CD4-positive, CD25-positive, alpha-beta regulatory T cell (primary cell): Measurements from ENCODE around the gene ETV6. TPM values are rescaled to one million over a fixed set of nuclear protein-coding genes. Genes with fewer than 3 reads are reported as not detected.

Source experiments
- ATAC-seq, 2 donors: fragments of 150-1000 bp; cut with Tn5 transposase; one replicate each; pipeline ENCODE4 v1.10.0; 2021; ENCODE audit warnings: low read depth in 2 of 2, moderate number of reproducible peaks in 2 of 2, moderate library complexity in 1 of 2
- DNase-seq, 3 donors: peaks; one replicate each; pipeline versions ENCODE4 v3.0.0 to v3.0.0-alpha.2; 2012 to 2022; ENCODE audit warnings: mixed read lengths in 1 of 3
- H3K27ac ChIP-seq: one replicate; pipeline ENCODE4 v1.7.0; 2013; ENCODE audit warnings: mild to moderate bottlenecking, low read length; ENCODE audit not compliant: insufficient read depth, poor library complexity, severe bottlenecking
- H3K27me3 ChIP-seq: one replicate; pipeline ENCODE4 v1.7.0; 2013; ENCODE audit warnings: low read length; ENCODE audit not compliant: control insufficient read depth, insufficient read depth
- H3K36me3 ChIP-seq: one replicate; pipeline ENCODE4 v1.7.0; 2013; ENCODE audit warnings: mild to moderate bottlenecking, low read length, moderate library complexity; ENCODE audit not compliant: control insufficient read depth, insufficient read depth
- H3K4me1 ChIP-seq: 2 replicates; pipeline ENCODE4 v1.7.0; 2013; ENCODE audit warnings: mild to moderate bottlenecking, low read length; ENCODE audit not compliant: insufficient read depth, control insufficient read depth, poor library complexity, severe bottlenecking
- H3K4me3 ChIP-seq: one replicate; pipeline ENCODE4 v1.7.0; 2013; ENCODE audit warnings: low read depth, mild to moderate bottlenecking, low read length, moderate library complexity
- H3K9me3 ChIP-seq, 2 experiments: 1 replicate in 1 of 2; 2 replicates in 1 of 2; pipeline ENCODE4 v1.7.0; 2013; ENCODE audit warnings: low read length in 2 of 2, mild to moderate bottlenecking in 1 of 2, moderate library complexity in 1 of 2; ENCODE audit not compliant: control insufficient read depth in 2 of 2
- H3K27ac Mint-ChIP-seq, 3 donors: one replicate each; pipeline ENCODE4 v1.8.0; 2020 to 2022; ENCODE audit warnings: mild to moderate bottlenecking in 3 of 3, mixed read lengths in 3 of 3, moderate library complexity in 2 of 3
- H3K27me3 Mint-ChIP-seq: one replicate; pipeline ENCODE4 v1.8.0; 2022; ENCODE audit warnings: mild to moderate bottlenecking, mixed read lengths
- H3K36me3 Mint-ChIP-seq: one replicate; pipeline ENCODE4 v1.8.0; 2020; ENCODE audit warnings: mixed read lengths
- H3K4me1 Mint-ChIP-seq, 4 donors: one replicate each; pipeline ENCODE4 v1.8.0; 2020 to 2022; ENCODE audit warnings: mixed read lengths in 4 of 4, mild to moderate bottlenecking in 1 of 4
- H3K4me3 Mint-ChIP-seq, 4 donors: one replicate each; pipeline ENCODE4 v1.8.0; 2020 to 2022; ENCODE audit warnings: mild to moderate bottlenecking in 4 of 4, mixed read lengths in 4 of 4, moderate library complexity in 3 of 4
- H3K9me3 Mint-ChIP-seq, 7 donors: one replicate each; pipeline ENCODE4 v1.8.0; 2020 to 2022; ENCODE audit warnings: mixed read lengths in 7 of 7, mild to moderate bottlenecking in 3 of 7, moderate library complexity in 2 of 7
- polyA plus RNA-seq, 4 donors: library from polyadenylated mRNA; unstranded; fragments of 300-500 nt; fragmentation: Illumina TruSeq; gene quantifications; one replicate each; pipeline ENCODE4 v1.2.3, GENCODE V29; 2021
- total RNA-seq: library from RNA; stranded (reverse); gene quantifications from one replicate; pipeline ENCODE4 v1.2.3, GENCODE V29; 2022

ETV6 gene
- total and polyA plus RNA-seq, 5 donors from 2014 or later = 2.5 to 62.5 (median 4.1) TPM

GRCh38 chr12:11922361-11922760 lies 272.9 kb downstream of the ETV6 start:
- DNase-seq = no peak
- peaks cover 6% of the 10 kb centered on the region for H3K27me3 ChIP-seq
- H3K9me3 Mint-ChIP-seq = peaks cover 0 to 1% (median 0%) of the 10 kb centered on the region in 7 donors
- peaks cover 0 to 2% (median 0%) of the 10 kb centered on the region in 4 donors for H3K4me1 Mint-ChIP-seq
- no peak overlapping the region for H3K4me3 ChIP-seq
- no peaks in the 10 kb centered on the region for H3K9me3 ChIP-seq
- H3K27ac Mint-ChIP-seq = no peak overlapping the region
- H3K36me3 ChIP-seq = no peaks in the 10 kb centered on the region
- no peak overlapping the region for H3K27ac ChIP-seq
- no peak for ATAC-seq
- peaks cover 15% of the 10 kb centered on the region for H3K27me3 Mint-ChIP-seq
- no peaks in the 10 kb centered on the region for H3K36me3 Mint-ChIP-seq
- no peak overlapping the region for H3K4me3 Mint-ChIP-seq
- H3K4me1 ChIP-seq = no peaks in the 10 kb centered on the region

- Histone ChIP-seq H3K9me3 (no peaks in the 10 kb centered on the region), H3K27ac (no peak overlapping the region), H3K4me3 (no peak overlapping the region), H3K27me3 (peaks cover 6% of the 10 kb centered on the region), H3K36me3 (no peaks in the 10 kb centered on the region), H3K4me1 (no peaks in the 10 kb centered on the region)
- no peaks in the 10 kb centered on the region for H3K4me1 Mint-ChIP-seq
- DNase-seq = no peak
- no peaks in the 10 kb centered on the region for H3K36me3 Mint-ChIP-seq
- H3K4me3 Mint-ChIP-seq = no peak overlapping the region
- H3K27ac Mint-ChIP-seq = no peak overlapping the region
- no peak for ATAC-seq
- H3K27me3 Mint-ChIP-seq = peaks cover 11% of the 10 kb centered on the region
- peaks cover 0 to 2% (median 0%) of the 10 kb centered on the region in 7 donors for H3K9me3 Mint-ChIP-seq
Measured at GRCh38 chr12:11923067-11923466, 273.6 kb downstream of the ETV6 start.

- no peaks in the 10 kb centered on the region for H3K4me1 Mint-ChIP-seq
- Histone ChIP-seq H3K4me3 (no peak overlapping the region), H3K4me1 (no peaks in the 10 kb centered on the region), H3K27ac (no peak overlapping the region), H3K27me3 (peaks cover 3% of the 10 kb centered on the region), H3K36me3 (no peaks in the 10 kb centered on the region), H3K9me3 (no peaks in the 10 kb centered on the region)
- DNase-seq (no peak), ATAC-seq (no peak)
- H3K9me3 Mint-ChIP-seq = peaks cover 0 to 2% (median 0%) of the 10 kb centered on the region in 7 donors
- no peak overlapping the region for H3K27ac Mint-ChIP-seq
- no peak overlapping the region for H3K4me3 Mint-ChIP-seq
- no peaks in the 10 kb centered on the region for H3K36me3 Mint-ChIP-seq
- H3K27me3 Mint-ChIP-seq = peaks cover 16% of the 10 kb centered on the region
Measured at GRCh38 chr12:11927286-11927935, 277.9 kb downstream of the ETV6 start.

GRCh38 chr12:11929714-11930113 lies 280.2 kb downstream of the ETV6 start:
- DNase-seq (no peak), ATAC-seq (no peak)
- Histone ChIP-seq H3K4me1 (no peaks in the 10 kb centered on the region), H3K36me3 (no peaks in the 10 kb centered on the region), H3K27me3 (peaks cover 2% of the 10 kb centered on the region), H3K4me3 (no peak overlapping the region), H3K9me3 (no peaks in the 10 kb centered on the region), H3K27ac (no peak overlapping the region)
- no peak overlapping the region for H3K4me3 Mint-ChIP-seq
- no peaks in the 10 kb centered on the region for H3K36me3 Mint-ChIP-seq
- no peaks in the 10 kb centered on the region for H3K4me1 Mint-ChIP-seq
- H3K27me3 Mint-ChIP-seq = peaks cover 17% of the 10 kb centered on the region
- H3K9me3 Mint-ChIP-seq = peaks cover 0 to 5% (median 0%) of the 10 kb centered on the region in 7 donors
- H3K27ac Mint-ChIP-seq = peak overlapping the region in 1 of 3 donors; percentile 63

GRCh38 chr12:11939223-11939622 lies 289.7 kb downstream of the ETV6 start:
- Mint-ChIP-seq H3K4me1 (no peaks in the 10 kb centered on the region), H3K9me3 (peaks cover 0 to 7% (median 0%) of the 10 kb centered on the region in 7 donors), H3K4me3 (no peak overlapping the region), H3K27ac (no peak overlapping the region), H3K27me3 (peaks cover 17% of the 10 kb centered on the region), H3K36me3 (no peaks in the 10 kb centered on the region)
- no peaks in the 10 kb centered on the region for H3K27me3 ChIP-seq
- H3K4me1 ChIP-seq = no peaks in the 10 kb centered on the region
- no peak overlapping the region for H3K4me3 ChIP-seq
- DNase-seq (no peak), ATAC-seq (no peak)
- H3K27ac ChIP-seq = no peak overlapping the region
- H3K36me3 ChIP-seq = no peaks in the 10 kb centered on the region
- no peaks in the 10 kb centered on the region for H3K9me3 ChIP-seq

- no peaks in the 10 kb centered on the region for H3K9me3 ChIP-seq
- no peaks in the 10 kb centered on the region for H3K4me1 ChIP-seq
- peaks cover 14% of the 10 kb centered on the region for H3K27me3 Mint-ChIP-seq
- H3K4me1 Mint-ChIP-seq = no peaks in the 10 kb centered on the region
- H3K4me3 ChIP-seq = no peak overlapping the region
- no peaks in the 10 kb centered on the region for H3K27me3 ChIP-seq
- DNase-seq = no peak
- no peak overlapping the region for H3K27ac ChIP-seq
- peaks cover 0 to 2% (median 0%) of the 10 kb centered on the region in 7 donors for H3K9me3 Mint-ChIP-seq
- H3K36me3 Mint-ChIP-seq = no peaks in the 10 kb centered on the region
- H3K4me3 Mint-ChIP-seq = no peak overlapping the region
- no peak overlapping the region for H3K27ac Mint-ChIP-seq
- ATAC-seq = no peak
- no peaks in the 10 kb centered on the region for H3K36me3 ChIP-seq
Measured at GRCh38 chr12:11941606-11942337, 292.3 kb downstream of the ETV6 start.

- no peak for ATAC-seq
- Mint-ChIP-seq H3K27ac (peak overlapping the region in 1 of 3 donors; percentile 34), H3K27me3 (peaks cover 20% of the 10 kb centered on the region), H3K9me3 (peaks cover 0 to 2% (median 0%) of the 10 kb centered on the region in 7 donors), H3K36me3 (peaks cover 4% of the 10 kb centered on the region), H3K4me1 (peaks cover 0 to 2% (median 0%) of the 10 kb centered on the region in 4 donors), H3K4me3 (no peak overlapping the region)
- Histone ChIP-seq H3K27ac (no peak overlapping the region), H3K27me3 (no peaks in the 10 kb centered on the region), H3K4me3 (no peak overlapping the region), H3K9me3 (no peaks in the 10 kb centered on the region), H3K36me3 (no peaks in the 10 kb centered on the region), H3K4me1 (no peaks in the 10 kb centered on the region)
- no peak for DNase-seq
Measured at GRCh38 chr12:11943919-11944700, 294.6 kb downstream of the ETV6 start.
